C4-2B (cell line): ENCODE measurements around the gene SNAPIN.

Source experiments
- CTCF ChIP-seq: fragments of 450-650 bp; conservative IDR thresholded peaks from 2 replicates; pipeline ENCODE4 v1.5.1; 2017; ENCODE audit warnings: mild to moderate bottlenecking
- ZFX ChIP-seq: fragments of 450-650 bp; IDR thresholded peaks from 2 replicates; pipeline ENCODE4 v1.6.1; 2017

- TF ChIP-seq CTCF (no peak), ZFX (no peak)
Measured at GRCh38 chr1:153613406-153613805, 45.1 kb upstream of the SNAPIN start.
